NAMALWA (cell line): ENCODE data around the gene DYRK4.
A peak's percentile ranks its signal among the peaks of the same experiment; 100 is the strongest.
"Not testable (repeated sequence)": the region's sequence is repeated elsewhere in the genome, so short reads cannot be mapped to it uniquely, and the experiment has no call there.

ENCODE experiments used
- DNase-seq: peaks from one replicate; pipeline ENCODE4 v3.0.0-alpha.2; 2015; ENCODE audit warnings: low spot score

DYRK4 gene, protein sequence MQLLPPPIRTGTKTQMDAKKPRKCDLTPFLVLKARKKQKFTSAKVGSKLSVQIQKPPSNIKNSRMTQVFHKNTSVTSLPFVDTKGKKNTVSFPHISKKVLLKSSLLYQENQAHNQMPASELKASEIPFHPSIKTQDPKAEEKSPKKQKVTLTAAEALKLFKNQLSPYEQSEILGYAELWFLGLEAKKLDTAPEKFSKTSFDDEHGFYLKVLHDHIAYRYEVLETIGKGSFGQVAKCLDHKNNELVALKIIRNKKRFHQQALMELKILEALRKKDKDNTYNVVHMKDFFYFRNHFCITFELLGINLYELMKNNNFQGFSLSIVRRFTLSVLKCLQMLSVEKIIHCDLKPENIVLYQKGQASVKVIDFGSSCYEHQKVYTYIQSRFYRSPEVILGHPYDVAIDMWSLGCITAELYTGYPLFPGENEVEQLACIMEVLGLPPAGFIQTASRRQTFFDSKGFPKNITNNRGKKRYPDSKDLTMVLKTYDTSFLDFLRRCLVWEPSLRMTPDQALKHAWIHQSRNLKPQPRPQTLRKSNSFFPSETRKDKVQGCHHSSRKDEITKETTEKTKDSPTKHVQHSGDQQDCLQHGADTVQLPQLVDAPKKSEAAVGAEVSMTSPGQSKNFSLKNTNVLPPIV

GRCh38 chr12:4562034-4562657 lies at the start of gene DYRK4:
Gene DYRK4, plus strand, starts transcription at chr12:4562208. Its CDS starts 38 bp downstream, at chr12:4562246.
- DNase-seq, result no peak

DNA sequence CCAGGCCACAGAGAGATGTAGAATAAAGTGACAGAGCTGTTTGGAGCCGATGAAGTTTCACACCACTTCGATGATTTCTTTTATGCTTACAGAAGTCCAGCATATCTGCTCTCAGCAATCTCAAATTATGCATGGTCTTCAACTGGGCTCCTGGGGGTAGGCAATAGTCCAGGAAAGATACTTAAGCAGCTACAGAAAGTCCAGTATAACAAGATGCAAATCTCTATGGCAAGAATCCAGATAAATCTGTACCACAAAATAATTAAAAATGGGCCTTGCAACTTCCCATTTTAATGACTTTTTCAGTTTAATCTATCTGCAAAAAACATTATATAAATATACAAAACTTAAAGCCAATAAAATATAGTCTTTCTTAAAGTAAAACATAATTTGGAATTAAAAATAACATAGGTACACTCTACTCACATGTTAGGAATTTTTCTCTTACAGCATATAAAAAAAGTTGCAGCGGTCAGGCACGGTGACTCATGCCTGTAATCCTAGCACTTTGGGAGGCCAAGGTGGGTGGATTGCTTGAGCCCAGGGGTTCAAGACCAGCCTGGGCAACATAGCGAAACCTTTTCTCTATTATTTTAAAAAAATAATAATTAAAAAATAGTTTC lies 43.8 kb upstream of the DYRK4 start:
- DNase-seq, result no peak

- DNase-seq, result not testable (repeated sequence)
Measured at GRCh38 chr12:4523443-4523842, 38.6 kb upstream of the DYRK4 start.

- DNase-seq, result peak; percentile 51
Measured at GRCh38 chr12:4526923-4527546, 35.0 kb upstream of the DYRK4 start.

DNA sequence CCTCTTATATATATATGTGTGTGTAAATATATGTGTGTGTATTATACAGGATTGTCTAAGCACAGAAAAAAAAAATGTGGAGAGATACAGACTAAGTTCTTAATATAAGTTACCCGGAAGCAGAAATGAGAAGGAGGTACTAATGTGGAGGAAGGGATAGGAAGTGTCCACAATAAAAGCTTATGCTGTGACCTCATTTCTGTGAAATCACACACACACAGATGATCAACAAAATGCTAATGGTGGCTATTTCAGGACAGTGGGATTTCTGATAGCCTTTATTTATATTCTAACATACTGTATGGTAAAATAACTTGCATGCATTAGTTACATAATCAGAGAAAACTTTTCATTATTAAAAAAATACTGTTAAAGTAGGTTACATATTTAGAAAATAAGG lies 31.8 kb upstream of the DYRK4 start:
- DNase-seq, result no peak

DNA sequence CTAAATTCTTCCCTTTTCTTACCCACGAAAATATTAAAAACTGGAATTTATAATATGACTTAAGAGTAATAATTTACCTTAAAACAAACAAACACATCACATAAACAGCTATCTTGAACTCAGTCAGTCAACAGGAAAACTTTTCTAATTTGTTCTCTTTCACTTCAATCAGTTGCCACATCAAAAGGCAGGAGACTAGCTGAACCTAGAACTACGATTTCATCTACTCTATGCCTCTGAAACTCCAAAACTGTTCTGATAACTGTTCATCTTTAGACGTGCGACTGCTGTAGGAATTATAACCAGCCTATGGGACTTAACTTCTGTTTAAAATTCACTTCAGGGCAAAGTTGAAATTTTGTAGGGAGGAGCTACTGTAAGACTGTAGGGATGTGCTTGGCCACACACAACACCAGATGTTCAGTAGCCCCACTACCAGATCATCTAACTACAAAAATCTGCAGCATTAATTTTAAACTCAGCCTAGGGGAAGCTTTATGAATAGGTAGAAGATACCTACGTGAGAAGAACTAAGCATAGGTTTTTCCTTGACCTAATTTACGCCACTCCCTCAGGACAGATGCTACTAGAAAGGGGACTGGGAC lies 30.9 kb upstream of the DYRK4 start:
- DNase-seq, result no peak

DNA sequence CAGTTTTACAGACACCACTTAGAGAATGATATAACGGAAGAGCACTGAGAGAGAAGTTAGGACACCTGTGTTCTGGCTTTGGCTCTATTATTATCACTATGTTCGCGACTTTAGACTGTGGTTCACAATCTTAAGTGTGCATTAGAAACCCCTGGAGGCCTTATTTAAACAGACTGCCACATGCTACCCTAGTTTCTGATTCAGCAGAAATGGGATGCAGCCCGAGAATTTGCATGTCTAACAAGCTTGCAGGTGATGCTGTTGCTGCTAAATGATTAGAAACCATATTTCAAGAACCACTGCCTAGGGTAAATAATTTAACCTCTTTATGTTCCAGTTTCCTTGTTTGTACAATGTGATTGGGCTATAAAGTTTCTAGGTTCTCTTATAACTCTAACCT lies 26.9 kb upstream of the DYRK4 start:
- DNase-seq, result peak; percentile 67

DNA sequence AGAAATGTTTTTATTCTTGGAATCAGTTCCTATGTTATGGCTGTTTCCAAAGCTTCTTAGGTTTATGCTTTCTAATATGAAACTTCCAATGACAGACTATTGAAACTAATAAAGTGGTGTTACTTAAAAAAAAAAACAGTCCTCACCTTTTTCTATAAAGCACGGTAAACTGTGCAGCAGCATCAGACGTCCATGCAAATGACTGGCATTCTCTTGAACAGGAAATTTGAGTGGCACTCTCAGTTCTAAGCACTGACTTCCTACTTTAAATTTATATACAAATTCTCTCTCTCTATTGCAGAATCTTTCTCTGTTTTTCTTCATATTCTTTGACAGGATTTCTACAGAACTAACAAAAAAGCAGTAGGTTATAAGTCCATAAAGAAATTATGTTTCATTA lies 26.1 kb upstream of the DYRK4 start:
- no peak for DNase-seq

DNA sequence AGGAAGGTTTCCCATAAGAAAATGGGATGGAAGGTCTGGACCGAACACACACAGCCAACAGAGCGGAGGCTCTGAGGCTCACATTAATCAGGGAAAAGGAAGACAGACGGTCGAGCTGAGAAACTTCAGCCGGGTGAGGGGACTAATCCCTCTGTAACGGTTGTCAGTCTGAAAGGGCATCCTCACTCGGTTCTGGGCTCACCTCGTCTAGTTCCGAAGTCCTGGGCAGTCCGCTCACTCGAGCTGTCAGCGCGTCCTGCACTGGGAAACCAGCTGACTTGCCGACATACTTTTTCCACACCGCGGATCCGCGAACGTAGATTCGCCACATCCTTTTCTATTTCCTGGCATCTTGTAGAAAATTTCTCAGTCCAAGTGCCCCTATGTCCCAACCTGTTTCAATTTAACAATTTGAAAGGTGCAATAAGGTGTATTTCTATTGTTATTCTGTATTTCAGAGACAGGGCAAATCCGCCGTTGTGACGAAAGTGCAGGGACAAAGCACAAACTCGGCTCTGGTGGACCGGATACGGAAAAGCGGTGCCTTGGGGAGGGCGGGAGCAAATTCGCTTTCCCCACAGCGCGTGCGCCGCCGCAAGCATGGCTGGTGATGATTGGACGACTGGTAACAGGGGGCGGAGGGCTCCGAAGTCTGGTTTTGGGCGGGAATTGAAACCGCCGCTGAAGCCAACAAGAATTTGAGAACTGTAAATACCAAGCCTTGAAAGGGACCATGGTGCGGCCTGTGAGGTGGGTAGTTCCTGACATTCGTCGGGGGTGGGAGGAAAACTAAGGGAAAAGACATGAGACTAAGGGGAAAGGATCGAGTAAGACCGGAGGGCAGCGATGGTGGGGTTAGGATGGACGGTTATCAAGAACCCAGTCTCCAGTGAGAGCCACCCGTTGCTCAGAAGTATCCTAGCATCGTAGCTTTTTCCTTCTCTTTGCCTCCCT lies 23.5 kb upstream of the DYRK4 start, which contains the start of gene RAD51AP1:
Gene RAD51AP1, plus strand, starts transcription at position 684 of the 954 bp plus-strand sequence. Its CDS starts 50 bp downstream, at position 734.
- peak; percentile 98 for DNase-seq

GRCh38 chr12:4539167-4539870 lies 22.7 kb upstream of the DYRK4 start:
- DNase-seq, result peak; percentile 28

DNA sequence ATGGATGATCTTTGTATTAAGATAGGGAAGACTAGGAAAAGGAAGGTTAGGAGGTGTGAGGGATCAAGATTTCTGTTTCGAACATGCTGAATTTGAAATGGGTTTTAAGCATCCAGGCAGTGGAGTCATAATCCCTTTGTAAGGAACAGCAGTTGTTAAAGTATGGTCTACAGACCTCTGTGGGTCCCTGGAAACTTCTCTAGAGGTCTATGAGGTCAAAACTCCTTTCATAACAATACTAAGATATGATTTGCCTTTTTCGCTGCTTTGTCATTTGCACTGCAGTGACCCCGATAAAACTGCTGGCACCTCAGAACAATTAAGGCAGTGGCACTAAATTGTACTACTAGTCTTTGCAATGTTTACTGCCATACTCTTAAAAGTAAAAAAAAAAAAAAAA lies 21.8 kb upstream of the DYRK4 start:
- no peak for DNase-seq

DNA sequence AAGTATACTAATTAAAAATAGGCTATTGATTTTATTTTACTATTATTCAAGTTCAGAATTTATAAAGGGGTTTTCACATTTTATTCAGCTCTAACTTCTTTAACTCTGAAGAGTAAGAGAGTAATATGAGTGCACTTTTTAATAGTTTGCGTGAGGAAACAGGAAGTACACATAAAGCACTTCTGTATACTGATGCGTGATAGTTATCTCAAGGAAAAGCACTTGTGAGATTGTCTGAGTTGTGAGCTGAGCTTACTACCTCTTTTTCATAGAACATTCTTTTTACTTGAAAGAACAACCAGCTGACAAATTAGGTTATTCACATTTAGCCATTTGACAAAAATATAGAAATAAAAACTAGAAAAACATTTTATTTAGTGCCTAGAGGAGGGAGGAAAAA lies 21.4 kb upstream of the DYRK4 start:
- DNase-seq, result peak; percentile 52

DNA sequence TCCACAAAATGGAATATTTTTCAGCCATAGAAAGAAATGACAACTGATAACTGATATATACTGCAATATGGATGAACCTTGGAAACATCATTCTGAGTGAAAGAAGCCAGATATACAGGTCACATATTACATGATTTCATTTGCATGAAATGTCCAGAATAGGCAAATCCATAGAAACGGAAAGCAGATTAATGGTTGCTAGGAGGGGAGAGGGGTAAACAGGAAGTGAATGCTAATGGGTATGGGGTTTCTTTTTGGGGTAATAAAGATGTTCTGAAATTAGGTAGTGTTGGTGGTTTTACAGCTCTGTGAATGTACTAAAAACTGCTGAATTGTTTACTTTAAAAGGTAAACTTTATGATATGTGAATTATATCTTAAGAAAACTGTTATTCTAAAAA lies 16.8 kb upstream of the DYRK4 start:
- DNase-seq, result peak; percentile 59

GRCh38 chr12:4552191-4552590 lies 9.8 kb upstream of the DYRK4 start:
- DNase-seq, result no peak

DNA sequence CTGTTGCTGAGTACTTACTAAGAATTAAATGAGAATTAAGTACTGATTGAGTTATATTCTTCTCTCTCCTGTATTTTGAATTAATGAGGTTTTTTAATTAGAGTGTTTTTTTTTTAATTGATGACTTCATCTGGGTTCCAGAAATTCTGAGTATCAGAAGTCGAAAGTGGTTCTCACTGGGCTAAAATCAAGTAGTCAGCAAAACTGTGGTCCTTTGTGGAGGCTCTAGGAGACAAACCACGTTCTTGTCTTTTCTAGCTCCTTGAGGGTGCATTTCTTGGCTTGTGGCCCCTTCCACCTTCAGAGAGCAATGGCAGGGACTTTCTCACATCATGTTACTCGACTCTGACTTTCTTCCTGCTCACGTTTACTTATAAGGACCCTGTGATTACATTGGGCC lies 8.1 kb upstream of the DYRK4 start:
- DNase-seq, result no peak

DNA sequence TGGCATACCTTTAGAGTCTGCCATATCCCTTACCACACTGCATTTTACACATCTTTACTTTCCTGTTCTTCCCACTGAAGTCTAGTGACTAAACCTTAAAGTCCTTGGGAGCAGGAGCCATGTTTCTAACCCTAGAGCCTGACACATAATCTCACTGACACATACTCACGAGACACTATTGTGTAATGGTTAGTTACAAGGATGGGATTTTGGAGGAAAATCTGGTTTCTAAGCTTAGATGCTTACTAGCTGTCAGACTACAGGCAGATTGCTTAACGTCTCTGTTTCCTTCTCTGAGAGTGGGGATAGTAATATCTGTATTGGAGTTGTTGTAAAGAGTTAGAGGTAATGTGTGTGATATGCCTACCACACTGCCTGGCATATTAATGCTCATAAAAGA lies 6.2 kb upstream of the DYRK4 start:
- DNase-seq, result no peak

GRCh38 chr12:4556735-4557530 lies 5.1 kb upstream of the DYRK4 start:
- DNase-seq, result no peak

DNA sequence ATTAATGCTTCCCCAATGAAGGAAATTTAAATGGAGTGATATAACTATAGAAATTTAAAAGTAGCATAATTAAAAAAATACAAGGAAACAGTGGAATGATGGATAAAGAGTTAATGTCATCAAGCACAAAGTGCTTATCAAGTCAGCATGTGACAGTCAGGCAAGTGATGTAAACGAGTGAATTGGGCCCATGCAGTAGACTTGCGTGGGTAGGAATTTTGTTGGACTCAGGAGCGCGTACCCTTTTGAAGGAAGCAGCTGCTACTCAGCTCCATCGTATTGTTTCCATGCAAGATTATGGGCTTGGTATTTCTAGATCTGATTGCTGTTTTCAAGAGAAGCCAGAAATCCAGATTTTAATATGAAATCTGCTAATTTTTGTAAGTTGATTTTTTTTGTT lies 4.4 kb upstream of the DYRK4 start:
- DNase-seq, result no peak

DNA sequence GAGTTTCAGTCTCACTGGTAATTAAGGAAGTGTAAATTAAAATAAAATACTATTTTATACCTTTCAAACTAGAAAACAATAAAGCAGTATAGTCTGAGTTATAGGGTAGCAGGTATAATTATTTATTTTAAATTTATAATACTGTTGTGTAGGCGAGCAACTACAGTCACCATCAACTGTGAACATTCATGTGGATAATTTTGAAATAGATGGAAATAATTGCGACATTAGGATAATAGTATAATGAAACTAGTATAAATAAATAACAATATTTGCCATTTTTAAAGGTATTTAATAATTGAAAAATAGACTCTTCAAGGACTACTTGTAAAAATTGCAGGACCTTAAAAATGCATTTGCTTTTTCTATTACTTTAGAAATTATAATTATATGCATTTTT lies 3.8 kb upstream of the DYRK4 start:
- no peak for DNase-seq
